ENCODE data around the gene LANCL2. TPM values are rescaled to one million over a fixed set of nuclear protein-coding genes. Genes with fewer than 3 reads are reported as not detected.
"Not testable (repeated sequence)": the region's sequence is repeated elsewhere in the genome, so short reads cannot be mapped to it uniquely, and the experiment has no call there.

LANCL2 gene
- total and polyA plus RNA-seq, 10 donors, result 4.7 to 13.5 (median 9.6) TPM

- peaks cover 0 to 78% (median 14%) of the 10 kb centered on the region in 6 donors for H3K36me3 ChIP-seq
- no peaks in the 10 kb centered on the region for H3K9me3 ChIP-seq
- no peak for DNase-seq
- H3K4me3 ChIP-seq, result no peak overlapping the region
- no peaks in the 10 kb centered on the region for H3K27me3 ChIP-seq (replicated peaks in 1 of 7)
- H3K4me1 ChIP-seq, result no peaks in the 10 kb centered on the region
- intact Hi-C loops (cut with DNase I; ENCODE audit: low total_unique reads), result no loop called here
- no peak overlapping the region for H3K27ac ChIP-seq
- no peak for TF ChIP-seq CTCF (IDR thresholded peaks at IDR 0.05 in 8 of 11, conservative IDR thresholded peaks at IDR 0.05 in 3 of 11)
- TF ChIP-seq POLR2A (IDR thresholded peaks at IDR 0.05), result no peak
- no peak for TF ChIP-seq POLR2AphosphoS5 (IDR thresholded peaks at IDR 0.05)
- WGBS, 5 donors, result 92 to 96% (median 93%) methylated on average over 11 of the region's 11 CpGs
Measured at GRCh38 chr7:55396233-55396785, 31.2 kb downstream of the LANCL2 start.

- TF ChIP-seq POLR2A (IDR thresholded peaks at IDR 0.05) (no peak), CTCF (IDR thresholded peaks at IDR 0.05 in 8 of 11, conservative IDR thresholded peaks at IDR 0.05 in 3 of 11) (no peak), POLR2AphosphoS5 (IDR thresholded peaks at IDR 0.05) (no peak)
Measured at GRCh38 chr7:55397617-55398016, 32.5 kb downstream of the LANCL2 start.

GRCh38 chr7:55400191-55400590 lies 35.1 kb downstream of the LANCL2 start:
- 89 to 97% (median 94%) methylated on average over 2 of the region's 2 CpGs for WGBS, 5 donors
- Histone ChIP-seq H3K27ac (no peak overlapping the region), H3K27me3 (replicated peaks in 1 of 7) (no peaks in the 10 kb centered on the region), H3K9me3 (no peaks in the 10 kb centered on the region), H3K36me3 (peaks cover 0 to 65% (median 10%) of the 10 kb centered on the region in 6 donors), H3K4me1 (no peaks in the 10 kb centered on the region), H3K4me3 (no peak overlapping the region)
- DNase-seq, result no peak
- intact Hi-C loops (cut with DNase I; ENCODE audit: low total_unique reads), result no loop called here
- TF ChIP-seq POLR2AphosphoS5 (IDR thresholded peaks at IDR 0.05), result no peak
- TF ChIP-seq CTCF (IDR thresholded peaks at IDR 0.05 in 8 of 11, conservative IDR thresholded peaks at IDR 0.05 in 3 of 11), result no peak
- TF ChIP-seq POLR2A (IDR thresholded peaks at IDR 0.05), result no peak

More at GRCh38 chr7:55397617-55398016, 32.5 kb downstream of the LANCL2 start:
- H3K9me3 ChIP-seq, result no peaks in the 10 kb centered on the region
- no peak overlapping the region for H3K27ac ChIP-seq
- no peaks in the 10 kb centered on the region for H3K4me1 ChIP-seq
- no peak for DNase-seq
- no peaks in the 10 kb centered on the region for H3K27me3 ChIP-seq (replicated peaks in 1 of 7)
- intact Hi-C loops (cut with DNase I; ENCODE audit: low total_unique reads), result no loop called here
- 88 to 96% (median 91%) methylated on average over 3 of the region's 3 CpGs for WGBS, 5 donors
- H3K4me3 ChIP-seq, result no peak overlapping the region
- peaks cover 0 to 68% (median 7%) of the 10 kb centered on the region in 6 donors for H3K36me3 ChIP-seq

- H3K27me3 ChIP-seq (replicated peaks in 1 of 7); H3K9me3 ChIP-seq; DNase-seq; H3K27ac ChIP-seq; H3K4me3 ChIP-seq; intact Hi-C loops (cut with DNase I; ENCODE audit: low total_unique reads); H3K4me1 ChIP-seq: not testable (repeated sequence)
- peaks cover 0 to 73% (median 12%) of the 10 kb centered on the region in 6 donors for H3K36me3 ChIP-seq
- 93 to 98% (median 95%) methylated on average over 8 to 31 of the region's 35 CpGs; no CpG with 5 or more reads in 2 of the 5 donors for WGBS, 5 donors
Measured at GRCh38 chr7:55402506-55402905, 37.4 kb downstream of the LANCL2 start.
